Endothelial cell of umbilical vein (primary cell): Measurements from ENCODE around the gene CTTNBP2. TPM values are rescaled to one million over a fixed set of nuclear protein-coding genes. Genes with fewer than 3 reads are reported as not detected.

Source experiments
- BruUV-seq: library from RNA; stranded (reverse); fragments of 400-500 nt; replicated peaks from 2 replicates; lab custom pipeline; 2021; lab: Mats Ljungman, UMichigan
- CTCF ChIA-PET: fragments of 300-600, 350-600 bp; sonication (Branson Sonifier 250); formaldehyde crosslinking; loops from one replicate; lab custom pipeline; 2021; ENCODE audit warnings: antibody characterized with exemption, inconsistent platforms; lab: Charles Lee
- POLR2A ChIA-PET: fragments of 300-600, 350-600 bp; sonication (Branson Sonifier 250); formaldehyde crosslinking; loops from one replicate; lab custom pipeline; 2021; ENCODE audit warnings: antibody characterized with exemption, inconsistent platforms; lab: Charles Lee
- DNase-seq: peaks from one replicate; pipeline ENCODE4 v3.0.0-alpha.2; 2011; ENCODE audit warnings: low read depth, low spot score
- FAIRE-seq: peaks from 2 replicates; lab custom pipeline; 2011; peaks lifted over from hg19 to GRCh38; lab: Jason Lieb, UNC
- H2AFZ ChIP-seq: 2 replicates; pipeline ENCODE4 v1.6.0; 2012; ENCODE audit warnings: low read depth, low read length, control low read depth, inconsistent platforms
- H3K27ac ChIP-seq: 2 replicates; pipeline ENCODE4 v1.5.1; 2011; ENCODE audit warnings: low read depth, mild to moderate bottlenecking, control low read depth, low read length, moderate library complexity; ENCODE audit not compliant: insufficient read depth
- H3K27me3 ChIP-seq, 2 experiments: 2 replicates each; pipeline versions ENCODE4 v1.6.0 to v1.6.1; 2011; ENCODE audit warnings: low read length in 2 of 2, mixed read lengths in 1 of 2; ENCODE audit not compliant: control insufficient read depth in 2 of 2, insufficient read depth in 2 of 2
- H3K36me3 ChIP-seq, 2 experiments: 2 replicates in 1 of 2; 3 replicates in 1 of 2; pipeline ENCODE4 v1.5.1; 2011; ENCODE audit warnings: low read length in 2 of 2, mild to moderate bottlenecking in 1 of 2, moderate library complexity in 1 of 2; ENCODE audit not compliant: control insufficient read depth in 2 of 2, insufficient read depth in 2 of 2; ENCODE audit errors: extremely low read depth in 1 of 2
- H3K4me1 ChIP-seq: 3 replicates; pipeline ENCODE4 v1.5.1; 2011; ENCODE audit warnings: mild to moderate bottlenecking, low read length; ENCODE audit not compliant: control insufficient read depth, insufficient read depth; ENCODE audit errors: extremely low read depth
- H3K4me2 ChIP-seq: 2 replicates; pipeline ENCODE4 v1.6.1; 2011; ENCODE audit warnings: low read length, control low read depth, mixed read lengths; ENCODE audit not compliant: insufficient read depth
- H3K4me3 ChIP-seq, 3 experiments: fragments of 200-600 bp in 1 of 3; sonication (generic), shearing (Covaris generic) in 1 of 3; replicated peaks in 1 of 3; 2 replicates each; pipeline ENCODE4 v1.5.1; 2011 to 2016; ENCODE audit warnings: control low read depth in 3 of 3, low read length in 3 of 3, mild to moderate bottlenecking in 2 of 3, inconsistent platforms in 1 of 3, low read depth in 1 of 3, moderate library complexity in 1 of 3; ENCODE audit not compliant: insufficient read depth in 1 of 3
- H3K79me2 ChIP-seq: 2 replicates; pipeline ENCODE4 v1.6.0; 2012; ENCODE audit warnings: low read length, inconsistent platforms; ENCODE audit not compliant: control insufficient read depth, insufficient read depth
- H3K9ac ChIP-seq: replicated peaks from 2 replicates; pipeline ENCODE3; 2011; ENCODE audit warnings: low read length, control low read depth; ENCODE audit not compliant: insufficient read depth; ENCODE audit errors: extremely low read depth
- H3K9me1 ChIP-seq: replicated peaks from 3 replicates; pipeline ENCODE4 v1.6.0; 2011; ENCODE audit warnings: mild to moderate bottlenecking, low read length; ENCODE audit not compliant: control insufficient read depth, insufficient read depth; ENCODE audit errors: extremely low read depth
- H3K9me3 ChIP-seq: replicated peaks from 2 replicates; pipeline ENCODE4 v1.5.1; 2012; ENCODE audit warnings: low read length, inconsistent platforms; ENCODE audit not compliant: control insufficient read depth, insufficient read depth
- H4K20me1 ChIP-seq: replicated peaks from 2 replicates; pipeline ENCODE3; 2011; ENCODE audit warnings: mild to moderate bottlenecking, low read length; ENCODE audit not compliant: control insufficient read depth, insufficient read depth; ENCODE audit errors: extremely low read depth
- EZH2 ChIP-seq: IDR thresholded peaks from 2 replicates; pipeline ENCODE4 v1.6.1; 2012; ENCODE audit warnings: borderline replicate concordance, low read depth, mild to moderate bottlenecking, moderate library complexity, low read length, inconsistent platforms; ENCODE audit not compliant: severe bottlenecking
- GATA2 ChIP-seq: IDR thresholded peaks from 2 replicates; pipeline ENCODE4 v1.7.0; 2011; ENCODE audit warnings: low read depth, mild to moderate bottlenecking, moderate library complexity, mixed read lengths, low read length; ENCODE audit not compliant: insufficient read length, insufficient read depth
- JUN ChIP-seq: IDR thresholded peaks from 2 replicates; pipeline ENCODE4 v1.6.1; 2011; ENCODE audit warnings: borderline replicate concordance, low read depth; ENCODE audit not compliant: insufficient read length, insufficient read depth
- MAX ChIP-seq: IDR thresholded peaks from 2 replicates; pipeline ENCODE4 v1.6.1; 2011; ENCODE audit not compliant: insufficient read depth, insufficient read length
- MYC ChIP-seq: IDR thresholded peaks from one replicate; pipeline ENCODE4 v1.6.1; 2011; ENCODE audit warnings: mild to moderate bottlenecking, low read depth, low read length
- POLR2AphosphoS5 ChIP-seq: IDR thresholded peaks from 2 replicates; pipeline ENCODE4 v1.6.1; 2012; ENCODE audit warnings: low read depth, mild to moderate bottlenecking, control low read depth, low read length, moderate library complexity; ENCODE audit not compliant: insufficient read depth
- dilution Hi-C: fragments of 300-500 bp; cut with MboI; formaldehyde crosslinking; loops from one replicate; pipeline ENCODE4 v1.15.0; 2019; ENCODE audit warnings: low sequenced_read_pairs; ENCODE audit not compliant: extremely low pct_ligation_motif_present
- intact Hi-C: fragments of 100-400 bp; cut with micrococcal nuclease; formaldehyde crosslinking; loops from one replicate; pipeline ENCODE4 v1.10.0; 2022
- polyA plus RNA-seq, 4 experiments: library from polyadenylated mRNA; depleted of rRNA in 3 of 4; stranded (reverse) in 3 of 4; unstranded in 1 of 4; fragments of >200 nt; gene quantifications; 2 replicates each; pipeline versions ENCODE4 v1.2.1 to v1.2.3, GENCODE V29; 2011 to 2012; ENCODE audit warnings: missing spikeins in 1 of 4
- total RNA-seq: library from RNA; stranded (reverse); gene quantifications from 2 replicates; pipeline ENCODE4 v1.2.3, GENCODE V29; 2021

Gene CTTNBP2
- total and polyA plus RNA-seq, 2 donors (not counting 3 experiments of a cell fraction or from before 2014, with no cell fraction given) = 0.08 to 0.35 TPM

GRCh38 chr7:117848941-117849340 is 24.3 kb downstream of the CTTNBP2 start:
- no peaks in the 10 kb centered on the region for H3K79me2 ChIP-seq
- H3K36me3 ChIP-seq = no peaks in the 10 kb centered on the region
- CTCF ChIA-PET = interaction anchor here (1.3 kb wide), 1 partner anchor 19 kb away, joined by 3 read pairs; no protein-coding TSS in a partner anchor
- no peaks in the 10 kb centered on the region for H3K9me1 ChIP-seq
- H3K4me2 ChIP-seq = no peak overlapping the region
- dilution Hi-C loops (no loop called here), intact Hi-C loops (no loop called here)
- no peaks in the 10 kb centered on the region for H4K20me1 ChIP-seq
- DNase-seq = no peak
- no peaks in the 10 kb centered on the region for H3K4me1 ChIP-seq
- H3K27me3 ChIP-seq = no peaks in the 10 kb centered on the region
- H3K27ac ChIP-seq = no peak overlapping the region
- no peak overlapping the region for H3K9ac ChIP-seq
- BruUV-seq = no TSS peak
- FAIRE-seq = no peak
- TF ChIP-seq MAX = no peak
- TF ChIP-seq JUN = no peak
- TF ChIP-seq MYC = no peak
- no peak for TF ChIP-seq GATA2
- TF ChIP-seq POLR2AphosphoS5 = no peak
- TF ChIP-seq EZH2 = no peak
- H3K9me3 ChIP-seq = no peaks in the 10 kb centered on the region
- H2AFZ ChIP-seq = no peak overlapping the region
- POLR2A ChIA-PET = no interaction called here
- H3K4me3 ChIP-seq = no peak overlapping the region

DNA sequence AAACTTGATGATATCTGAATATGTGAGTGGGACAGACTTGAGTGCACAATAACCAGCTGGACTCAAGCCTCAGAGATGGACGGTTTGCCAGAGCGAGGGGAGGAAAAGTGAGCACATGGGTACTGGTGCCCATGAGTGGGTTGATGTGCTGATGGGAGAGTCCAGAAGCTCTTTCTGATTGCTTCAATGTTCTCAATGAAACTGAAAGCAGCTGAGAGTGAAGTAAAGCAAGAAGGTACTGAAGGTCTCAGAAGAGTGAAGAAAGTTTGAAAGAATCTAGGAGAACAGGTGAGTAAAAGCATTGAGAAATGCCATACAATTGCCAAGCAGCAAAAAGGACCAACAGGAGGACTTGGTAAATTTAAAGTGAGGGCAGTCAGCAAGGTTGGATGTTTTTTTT is 28.6 kb downstream of the CTTNBP2 start:
- H3K4me3 ChIP-seq = no peak overlapping the region
- H3K9ac ChIP-seq = no peak overlapping the region
- DNase-seq (no peak), FAIRE-seq (no peak)
- no peak overlapping the region for H2AFZ ChIP-seq
- dilution Hi-C loops (no loop called here), intact Hi-C loops (no loop called here)
- CTCF ChIA-PET = no interaction called here
- no peak overlapping the region for H3K4me2 ChIP-seq
- H3K4me1 ChIP-seq = no peaks in the 10 kb centered on the region
- no peak for TF ChIP-seq JUN
- no peak for TF ChIP-seq MAX
- TF ChIP-seq MYC = no peak
- H4K20me1 ChIP-seq = no peaks in the 10 kb centered on the region
- no TSS peak for BruUV-seq
- no peaks in the 10 kb centered on the region for H3K9me3 ChIP-seq
- no peak overlapping the region for H3K27ac ChIP-seq
- H3K9me1 ChIP-seq = no peaks in the 10 kb centered on the region
- POLR2A ChIA-PET = no interaction called here
- no peaks in the 10 kb centered on the region for H3K36me3 ChIP-seq
- H3K27me3 ChIP-seq = no peaks in the 10 kb centered on the region
- H3K79me2 ChIP-seq = no peaks in the 10 kb centered on the region
